H9 (cell line): ENCODE data around the gene SWSAP1. TPM values are rescaled to one million over a fixed set of nuclear protein-coding genes. Genes with fewer than 3 reads are reported as not detected.

ENCODE experiments used
- DNase-seq: peaks from one replicate; pipeline ENCODE4 v3.0.0-alpha.2; 2017
- H2AFZ ChIP-seq: one replicate; pipeline ENCODE4 v1.6.1; 2013; ENCODE audit warnings: mild to moderate bottlenecking, low read length, control low read depth, moderate library complexity
- H2AK5ac ChIP-seq: 2 replicates; pipeline ENCODE4 v1.6.1; 2013; ENCODE audit warnings: low read length, control low read depth, mixed read lengths; ENCODE audit not compliant: insufficient read length
- H2BK120ac ChIP-seq: one replicate; pipeline ENCODE4 v1.6.1; 2013; ENCODE audit warnings: low read depth, mild to moderate bottlenecking, low read length, control low read depth, inconsistent platforms; ENCODE audit not compliant: poor library complexity, severe bottlenecking
- H2BK12ac ChIP-seq: 2 replicates; pipeline ENCODE4 v1.6.1; 2013; ENCODE audit warnings: low read length, control low read depth, mixed read lengths, low read depth; ENCODE audit not compliant: insufficient read length
- H2BK15ac ChIP-seq: 2 replicates; pipeline ENCODE4 v1.6.1; 2013; ENCODE audit warnings: low read depth, low read length, control low read depth
- H2BK20ac ChIP-seq: one replicate; pipeline ENCODE4 v1.6.1; 2013; ENCODE audit warnings: low read depth, mild to moderate bottlenecking, low read length, control low read depth, inconsistent platforms; ENCODE audit not compliant: poor library complexity, severe bottlenecking
- H2BK5ac ChIP-seq: 2 replicates; pipeline ENCODE4 v1.6.1; 2013; ENCODE audit warnings: low read length, control low read depth, mixed read lengths; ENCODE audit not compliant: insufficient read length
- H3K14ac ChIP-seq: 2 replicates; pipeline ENCODE4 v1.6.1; 2013; ENCODE audit warnings: low read length, control low read depth; ENCODE audit not compliant: insufficient read depth
- H3K18ac ChIP-seq: 2 replicates; pipeline ENCODE4 v1.6.1; 2013; ENCODE audit warnings: low read depth, mild to moderate bottlenecking, mixed read lengths, low read length, control low read depth; ENCODE audit not compliant: insufficient read length
- H3K23ac ChIP-seq: 2 replicates; pipeline ENCODE4 v1.6.1; 2013; ENCODE audit warnings: low read length, control low read depth, mixed read lengths, low read depth; ENCODE audit not compliant: insufficient read length
- H3K23me2 ChIP-seq: 2 replicates; pipeline ENCODE4 v1.6.1; 2013; ENCODE audit warnings: low read depth, mild to moderate bottlenecking, mixed read lengths, low read length, control low read depth; ENCODE audit not compliant: insufficient read length, poor library complexity, severe bottlenecking
- H3K27ac ChIP-seq: 2 replicates; pipeline ENCODE4 v1.5.1; 2013; ENCODE audit warnings: low read length, control low read depth, mixed read lengths, low read depth; ENCODE audit not compliant: insufficient read length
- H3K27me3 ChIP-seq: 2 replicates; pipeline ENCODE4 v1.6.1; 2013; ENCODE audit warnings: low read length, control low read depth, inconsistent platforms; ENCODE audit not compliant: insufficient read depth
- H3K4ac ChIP-seq: 2 replicates; pipeline ENCODE4 v1.6.1; 2013; ENCODE audit warnings: low read depth, mild to moderate bottlenecking, control low read depth, inconsistent platforms, low read length, moderate library complexity
- H3K4me1 ChIP-seq: 2 replicates; pipeline ENCODE4 v1.6.1; 2013; ENCODE audit warnings: low read length, control low read depth, inconsistent platforms; ENCODE audit not compliant: insufficient read depth
- H3K4me2 ChIP-seq: 2 replicates; pipeline ENCODE4 v1.6.1; 2013; ENCODE audit warnings: low read length, control low read depth, mixed read lengths; ENCODE audit not compliant: insufficient read length, insufficient read depth
- H3K56ac ChIP-seq: 2 replicates; pipeline ENCODE4 v1.6.1; 2013; ENCODE audit warnings: low read depth, mild to moderate bottlenecking, mixed read lengths, low read length, control low read depth; ENCODE audit not compliant: insufficient read length
- H3K79me1 ChIP-seq: 2 replicates; pipeline ENCODE4 v1.6.1; 2013; ENCODE audit warnings: low read depth, mild to moderate bottlenecking, moderate library complexity, low read length, control low read depth, inconsistent platforms; ENCODE audit not compliant: insufficient read depth, poor library complexity, severe bottlenecking
- H3K79me2 ChIP-seq: 2 replicates; pipeline ENCODE4 v1.6.1; 2013; ENCODE audit warnings: low read length, control low read depth, inconsistent platforms; ENCODE audit not compliant: insufficient read depth
- H3K9ac ChIP-seq: 2 replicates; pipeline ENCODE4 v1.6.1; 2013; ENCODE audit warnings: low read length, control low read depth, mixed read lengths; ENCODE audit not compliant: insufficient read length; ENCODE audit errors: extremely low read depth
- H3K9me3 ChIP-seq: one replicate; pipeline ENCODE4 v1.6.1; 2013; ENCODE audit warnings: low read depth, low read length, inconsistent platforms; ENCODE audit not compliant: control insufficient read depth
- H3T11ph ChIP-seq: one replicate; pipeline ENCODE4 v1.6.1; 2013; ENCODE audit warnings: mild to moderate bottlenecking, low read length, control low read depth, inconsistent platforms
- H4K20me1 ChIP-seq: one replicate; pipeline ENCODE4 v1.6.1; 2013; ENCODE audit not compliant: control insufficient read depth, insufficient read length, insufficient read depth
- H4K5ac ChIP-seq: 2 replicates; pipeline ENCODE4 v1.6.1; 2013; ENCODE audit warnings: low read depth, mild to moderate bottlenecking, mixed read lengths, low read length, control low read depth; ENCODE audit not compliant: insufficient read length
- H4K8ac ChIP-seq: replicated peaks from 2 replicates; pipeline ENCODE4 v1.6.1; 2013; ENCODE audit warnings: low read length, control low read depth, mixed read lengths, low read depth; ENCODE audit not compliant: insufficient read length
- H4K91ac ChIP-seq: 2 replicates; pipeline ENCODE4 v1.6.1; 2013; ENCODE audit warnings: low read depth, mild to moderate bottlenecking, moderate library complexity, mixed read lengths, low read length, control low read depth; ENCODE audit not compliant: insufficient read length
- H3K27ac Mint-ChIP-seq, 3 experiments: 2 replicates in 2 of 3; 3 replicates in 1 of 3; pipeline ENCODE4 v1.8.0; 2020 to 2021; ENCODE audit warnings: mixed read lengths in 3 of 3, mild to moderate bottlenecking in 1 of 3, moderate library complexity in 1 of 3
- H3K27me3 Mint-ChIP-seq: 2 replicates; pipeline ENCODE4 v1.8.0; 2021; ENCODE audit warnings: low read depth, mild to moderate bottlenecking, moderate library complexity, mixed read lengths
- H3K36me3 Mint-ChIP-seq, 3 experiments: 2 replicates in 2 of 3; 3 replicates in 1 of 3; pipeline ENCODE4 v1.8.0; 2020 to 2021; ENCODE audit warnings: low read depth in 3 of 3, mixed read lengths in 3 of 3; ENCODE audit not compliant: insufficient read depth in 1 of 3
- H3K4me1 Mint-ChIP-seq, 2 experiments: 2 replicates each; pipeline ENCODE4 v1.8.0; 2020; ENCODE audit warnings: mixed read lengths in 2 of 2
- H3K4me3 Mint-ChIP-seq, 2 experiments: 2 replicates in 1 of 2; 3 replicates in 1 of 2; pipeline ENCODE4 v1.8.0; 2020 to 2021; ENCODE audit warnings: mild to moderate bottlenecking in 2 of 2, mixed read lengths in 2 of 2, moderate library complexity in 1 of 2
- H3K9me3 Mint-ChIP-seq, 2 experiments: 2 replicates in 1 of 2; 3 replicates in 1 of 2; pipeline ENCODE4 v1.8.0; 2020; ENCODE audit warnings: mild to moderate bottlenecking in 2 of 2, mixed read lengths in 2 of 2, moderate library complexity in 1 of 2
- CTCF ChIP-seq: fragments of 200-600 bp; sonication (generic); conservative IDR thresholded peaks from 3 replicates; pipeline ENCODE4 v1.8.0; 2021; ENCODE audit warnings: antibody characterized with exemption, mild to moderate bottlenecking
- WGBS: extraction: QIAGEN DNeasy Blood & Tissue Kit; methylation state at CpG from one replicate; pipeline ENCODE4 v1.1.7; 2013; ENCODE audit warnings: missing lambda C conversion rate, low lambda C conversion rate, mixed read lengths; ENCODE audit not compliant: insufficient read length; ENCODE audit errors: extremely low coverage; 5-methylcytosine and 5-hydroxymethylcytosine counted together
- total RNA-seq: library from RNA; stranded (reverse); gene quantifications from 2 replicates; pipeline ENCODE4 v1.2.1, GENCODE V29; 2021

The SWSAP1 gene
- total RNA-seq, 1 experiment from 2014 or later: 3.8 TPM

- Histone ChIP-seq H3K18ac (no peak within 1 kb of the TSS), H3K79me2 (no peaks in the 10 kb centered on the region), H2BK15ac (no peak within 1 kb of the TSS), H3K4me1 (no peaks in the 10 kb centered on the region; the same call in 1 of the 2 replicates), H3K27ac (no peak within 1 kb of the TSS), H2AK5ac (no peak within 1 kb of the TSS), H2AFZ (peak within 1 kb of the TSS; percentile 24), H3K23me2 (peaks cover 8% of the 10 kb centered on the region), H2BK12ac (no peak within 1 kb of the TSS), H3K56ac (no peak within 1 kb of the TSS), H3K14ac (no peak within 1 kb of the TSS), H4K91ac (no peak within 1 kb of the TSS), H4K5ac (no peak within 1 kb of the TSS), H3T11ph (no peak within 1 kb of the TSS), H3K4me2 (peak within 1 kb of the TSS; percentile 94), H3K23ac (no peak within 1 kb of the TSS), H3K79me1 (no peaks in the 10 kb centered on the region), H4K8ac (no peak within 1 kb of the TSS), H3K27me3 (no peaks in the 10 kb centered on the region), H4K20me1 (no peaks in the 10 kb centered on the region), H3K9me3 (no peaks in the 10 kb centered on the region), H3K4ac (no peak within 1 kb of the TSS), H3K9ac (peak within 1 kb of the TSS; percentile 55), H2BK5ac (no peak within 1 kb of the TSS), H2BK20ac (no peak within 1 kb of the TSS), H2BK120ac (no peak within 1 kb of the TSS)
- peaks cover 16 to 19% of the 10 kb centered on the region in 2 experiments for H3K4me1 Mint-ChIP-seq
- H3K27me3 Mint-ChIP-seq: peaks cover 9% of the 10 kb centered on the region
- no CpG with 5 or more reads among the region's 50 CpGs for WGBS
- peaks cover 0 to 14% (median 13%) of the 10 kb centered on the region in 3 experiments; a peak in 5 of 7 replicates for H3K36me3 Mint-ChIP-seq
- H3K9me3 Mint-ChIP-seq: peaks cover 3 to 7% of the 10 kb centered on the region in 2 experiments; a peak in 3 of 5 replicates
- no peak for TF ChIP-seq CTCF
- H3K27ac Mint-ChIP-seq: peak within 1 kb of the TSS; percentile 89 to 97 (median 96); a peak in 6 of 7 replicates
- peak; percentile 99 for DNase-seq
- peak within 1 kb of the TSS; percentile 93 to 94 for H3K4me3 Mint-ChIP-seq
Measured at GRCh38 chr19:11346104-11346940, 28.1 kb upstream of the SWSAP1 start, which contains the start of the genes CCDC159 and TMEM205. Gene CCDC159 (plus strand): TSS chr19:11346519. CDS start chr19:11346607, 88 bp downstream. Gene TMEM205 (minus strand): TSS chr19:11346268. CDS start chr19:11345619, 649 bp downstream.
